Esophagus muscularis mucosa (tissue), 3 donors: Measurements from ENCODE around the gene CCDC188.

Source experiments
- CTCF ChIP-seq, 3 experiments: fragments of 200-600 bp in 2 of 3; fragments of 450-650 bp in 1 of 3; sonication (generic) in 2 of 3; IDR thresholded peaks; one replicate each; pipeline ENCODE4 v1.5.1; 2017 to 2019; ENCODE audit warnings: antibody characterized with exemption in 3 of 3, mild to moderate bottlenecking in 2 of 3, moderate library complexity in 1 of 3
- POLR2A ChIP-seq: fragments of 450-650 bp; IDR thresholded peaks from one replicate; pipeline ENCODE4 v1.6.1; 2017; ENCODE audit warnings: antibody characterized with exemption, moderate library complexity, mild to moderate bottlenecking, low read depth
- POLR2AphosphoS5 ChIP-seq, 2 donors: sonication (generic); formaldehyde crosslinking; IDR thresholded peaks; one replicate each; pipeline ENCODE4 v1.6.1; 2017; ENCODE audit warnings: antibody characterized with exemption in 2 of 2

- TF ChIP-seq POLR2A (no peak), CTCF (IDR thresholded peaks at IDR 0.05) (no peak), POLR2AphosphoS5 (IDR thresholded peaks at IDR 0.05) (no peak)
These were observed 7.7 kb upstream of the CCDC188 start for GRCh38 chr22:20158391-20159036.
